Lung (tissue), 12 donors: Measurements from ENCODE around the gene CAST. TPM values are rescaled to one million over a fixed set of nuclear protein-coding genes. Genes with fewer than 3 reads are reported as not detected.

Source experiments
- ATAC-seq: fragments of 200-7000 bp; cut with Tn5 transposase; one replicate; pipeline ENCODE4 v1.9.1; 2020; ENCODE audit warnings: moderate number of reproducible peaks; ENCODE audit not compliant: insufficient read depth, low FRiP score
- DNase-seq, 3 donors: peaks; one replicate each; pipeline ENCODE4 v3.0.0-alpha.2; 2013 to 2017
- H3K27ac ChIP-seq, 2 donors: one replicate each; pipeline ENCODE4 v1.5.1; 2013; ENCODE audit warnings: mild to moderate bottlenecking in 2 of 2, moderate library complexity in 2 of 2, control low read depth in 1 of 2, inconsistent platforms in 1 of 2, low read depth in 1 of 2, low read length in 1 of 2
- H3K27me3 ChIP-seq, 3 donors: one replicate each; pipeline ENCODE4 v1.5.1; 2013; ENCODE audit warnings: low read length in 2 of 3; ENCODE audit not compliant: control insufficient read depth in 3 of 3, insufficient read depth in 3 of 3
- H3K36me3 ChIP-seq, 4 donors: one replicate each; pipeline ENCODE4 v1.5.1; 2013; ENCODE audit warnings: low read length in 4 of 4, mild to moderate bottlenecking in 1 of 4, moderate library complexity in 1 of 4; ENCODE audit not compliant: control insufficient read depth in 4 of 4, insufficient read depth in 4 of 4
- H3K4me1 ChIP-seq, 5 donors: one replicate each; pipeline ENCODE4 v1.5.1; 2013; ENCODE audit warnings: low read length in 5 of 5, mild to moderate bottlenecking in 2 of 5, moderate library complexity in 1 of 5; ENCODE audit not compliant: control insufficient read depth in 5 of 5, insufficient read depth in 5 of 5
- H3K4me3 ChIP-seq: one replicate; pipeline ENCODE4 v1.5.1; 2013; ENCODE audit warnings: mild to moderate bottlenecking, control low read depth, moderate library complexity
- H3K9ac ChIP-seq, 2 donors: one replicate each; pipeline ENCODE4 v1.5.1; 2013; ENCODE audit warnings: low read length in 2 of 2, control low read depth in 1 of 2; ENCODE audit not compliant: insufficient read depth in 1 of 2
- H3K9me3 ChIP-seq, 4 donors: one replicate each; pipeline ENCODE4 v1.5.1; 2013; ENCODE audit warnings: low read length in 3 of 4, mild to moderate bottlenecking in 1 of 4, moderate library complexity in 1 of 4; ENCODE audit not compliant: control insufficient read depth in 4 of 4, insufficient read depth in 3 of 4
- WGBS, 2 donors: extraction: QIAGEN DNeasy Blood & Tissue Kit; methylation state at CpG; one replicate each; pipeline ENCODE4 v1.1.7; 2013; 5-methylcytosine and 5-hydroxymethylcytosine counted together
- polyA plus RNA-seq, 2 donors: library from polyadenylated mRNA; stranded (reverse); fragments of 200-250 nt; gene quantifications; one replicate each; pipeline ENCODE4 v1.2.1, GENCODE V29; 2013
- total RNA-seq, 2 donors: library from RNA; depleted of rRNA in 1 of 2; stranded (reverse); fragments of >200 nt in 1 of 2; gene quantifications; one replicate each; pipeline ENCODE4 v1.2.1, GENCODE V29; 2014 to 2021
- TF ChIP-seq, protein P1 (sequence below): IDR thresholded peaks from 2 replicates; pipeline ENCODE4 v1.5.1; 2012; ENCODE audit warnings: mild to moderate bottlenecking; ENCODE audit errors: control extremely low read depth, extremely low read depth
- donor health status: control.
- donor health status: control.
- donor health status: Bipolar disorder and iron deficiency.
- donor health status: healthy.
- donor health status: DM: yes; HTN: yes; CAD: no.

The CAST gene
- total and polyA plus RNA-seq, 4 donors = 84.8 to 279 (median 184) TPM

DNA sequence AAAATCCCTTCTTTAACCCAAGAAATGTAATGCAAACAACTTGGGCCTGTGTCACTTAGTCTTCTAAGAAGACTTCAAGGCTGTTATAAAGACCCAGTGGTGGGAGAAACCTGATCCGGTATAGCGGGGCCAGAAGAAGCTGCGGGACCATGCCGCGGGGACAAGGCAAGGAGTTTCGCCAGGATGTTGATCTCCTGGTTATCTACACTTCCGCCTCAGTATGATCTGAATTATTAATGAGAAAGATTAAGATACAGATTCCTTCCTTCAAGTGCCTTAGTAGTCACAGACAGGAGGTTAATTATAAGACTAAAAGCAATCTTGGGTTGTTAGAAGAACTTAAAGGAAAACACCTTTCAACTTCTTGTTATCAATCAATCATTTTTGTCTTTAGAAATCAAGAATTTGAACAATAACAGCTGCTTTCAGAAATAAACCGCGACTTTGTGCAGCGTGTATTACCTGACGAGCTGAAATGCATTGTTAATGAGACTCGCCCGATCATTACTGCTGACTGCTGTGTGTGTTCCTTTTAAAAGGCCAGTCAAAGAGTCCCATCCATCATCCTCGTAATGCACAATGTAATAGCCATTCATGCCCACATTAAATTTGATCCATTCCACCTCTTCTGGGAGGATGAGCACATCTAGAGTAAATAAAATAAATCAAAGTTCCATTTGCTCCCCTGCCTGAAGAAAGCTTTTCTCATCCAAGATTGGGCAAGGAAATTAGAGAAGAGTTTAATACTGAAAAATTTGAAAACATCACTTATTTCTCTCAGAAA lies 123.3 kb downstream of the CAST start:
- 91 to 92% methylated on average over 14 of the region's 14 CpGs for WGBS, 2 donors
- Histone ChIP-seq H3K4me1 (peaks cover 0 to 2% (median 0%) of the 10 kb centered on the region in 5 donors), H3K27me3 (no peaks in the 10 kb centered on the region), H3K9me3 (no peaks in the 10 kb centered on the region), H3K4me3 (no peak overlapping the region), H3K36me3 (peaks cover 15 to 27% (median 21%) of the 10 kb centered on the region in 4 donors), H3K27ac (no peak overlapping the region), H3K9ac (no peak overlapping the region)
- TF ChIP-seq, protein P1, sequence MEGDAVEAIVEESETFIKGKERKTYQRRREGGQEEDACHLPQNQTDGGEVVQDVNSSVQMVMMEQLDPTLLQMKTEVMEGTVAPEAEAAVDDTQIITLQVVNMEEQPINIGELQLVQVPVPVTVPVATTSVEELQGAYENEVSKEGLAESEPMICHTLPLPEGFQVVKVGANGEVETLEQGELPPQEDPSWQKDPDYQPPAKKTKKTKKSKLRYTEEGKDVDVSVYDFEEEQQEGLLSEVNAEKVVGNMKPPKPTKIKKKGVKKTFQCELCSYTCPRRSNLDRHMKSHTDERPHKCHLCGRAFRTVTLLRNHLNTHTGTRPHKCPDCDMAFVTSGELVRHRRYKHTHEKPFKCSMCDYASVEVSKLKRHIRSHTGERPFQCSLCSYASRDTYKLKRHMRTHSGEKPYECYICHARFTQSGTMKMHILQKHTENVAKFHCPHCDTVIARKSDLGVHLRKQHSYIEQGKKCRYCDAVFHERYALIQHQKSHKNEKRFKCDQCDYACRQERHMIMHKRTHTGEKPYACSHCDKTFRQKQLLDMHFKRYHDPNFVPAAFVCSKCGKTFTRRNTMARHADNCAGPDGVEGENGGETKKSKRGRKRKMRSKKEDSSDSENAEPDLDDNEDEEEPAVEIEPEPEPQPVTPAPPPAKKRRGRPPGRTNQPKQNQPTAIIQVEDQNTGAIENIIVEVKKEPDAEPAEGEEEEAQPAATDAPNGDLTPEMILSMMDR = no peak
- ATAC-seq (no peak), DNase-seq (no peak)

DNA sequence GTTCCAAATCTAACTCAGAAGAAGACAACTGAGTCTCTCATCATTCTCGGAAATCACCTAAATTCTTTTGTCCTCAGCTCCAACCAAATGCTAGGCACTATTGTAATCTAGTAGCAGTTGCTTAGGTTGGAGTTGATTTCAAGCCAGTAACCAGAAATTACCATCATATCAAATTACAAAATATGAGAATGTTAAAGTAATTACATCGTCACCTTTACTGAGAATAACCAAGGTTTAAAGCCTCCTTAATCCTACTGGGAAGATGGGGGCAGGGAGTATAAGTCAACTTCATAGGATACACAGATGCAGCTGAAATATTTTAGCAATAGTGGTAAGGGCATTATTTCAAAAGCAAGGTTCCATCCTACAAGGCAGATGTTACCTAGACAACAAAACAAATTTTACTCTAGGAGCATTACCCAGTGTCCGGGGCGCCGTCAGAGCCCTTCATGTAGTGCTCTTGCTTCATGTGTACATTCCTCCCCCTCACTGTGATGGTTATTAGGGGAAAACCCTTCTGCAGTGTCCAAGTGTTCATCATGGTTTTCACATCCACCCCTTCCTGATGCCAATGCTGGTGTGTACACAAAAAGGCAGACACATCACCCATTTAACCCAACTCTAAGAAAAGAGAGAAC lies 126.1 kb downstream of the CAST start:
- Histone ChIP-seq H3K4me3 (no peak overlapping the region), H3K9ac (no peak overlapping the region), H3K4me1 (peaks cover 0 to 4% (median 0%) of the 10 kb centered on the region in 5 donors), H3K36me3 (peaks cover 6 to 31% (median 19%) of the 10 kb centered on the region in 4 donors), H3K27ac (no peak overlapping the region), H3K9me3 (no peaks in the 10 kb centered on the region), H3K27me3 (no peaks in the 10 kb centered on the region)
- TF ChIP-seq, protein P1 = no peak
- DNase-seq (no peak), ATAC-seq (no peak)
- WGBS, 2 donors = 70 to 85% methylated on average over 5 of the region's 5 CpGs

DNA sequence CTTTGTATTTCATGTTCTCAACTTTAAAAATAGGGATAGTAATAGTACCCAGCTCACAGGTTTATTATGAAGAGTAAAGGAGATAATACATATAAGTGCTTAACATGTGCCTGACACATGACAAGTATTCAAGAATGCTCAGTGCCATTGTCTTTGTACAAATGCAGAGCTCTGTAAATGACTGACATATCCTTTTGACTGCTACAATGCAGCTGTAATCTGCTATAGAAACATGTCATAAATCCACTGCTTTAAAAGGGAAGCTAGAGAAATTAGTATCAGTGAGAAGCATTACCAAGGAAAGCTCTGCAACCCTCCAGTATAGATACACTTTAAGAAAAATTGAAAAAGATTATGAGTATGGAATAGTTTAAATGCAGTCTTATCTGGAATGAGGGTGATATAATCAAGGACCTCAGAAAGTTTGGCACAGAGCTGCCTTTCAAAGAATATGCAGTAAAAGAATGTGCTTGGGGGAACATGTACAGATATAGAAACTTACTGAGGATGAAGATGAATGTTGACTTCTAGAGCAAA lies 127.7 kb downstream of the CAST start:
- no peaks in the 10 kb centered on the region for H3K27me3 ChIP-seq
- H3K9me3 ChIP-seq = no peaks in the 10 kb centered on the region
- ATAC-seq (no peak), DNase-seq (no peak)
- TF ChIP-seq, protein P1 = no peak
- H3K4me1 ChIP-seq = peaks cover 0 to 4% (median 0%) of the 10 kb centered on the region in 5 donors
- no peak overlapping the region for H3K9ac ChIP-seq
- H3K36me3 ChIP-seq = peaks cover 16 to 27% (median 22%) of the 10 kb centered on the region in 4 donors
- no peak overlapping the region for H3K4me3 ChIP-seq
- H3K27ac ChIP-seq = no peak overlapping the region
